NCI-H2227 treated with DMSO at 0.1 percent for 48 hours (cell line): ENCODE measurements around the gene NAT16.
A peak's percentile ranks its signal among the peaks of the same experiment; 100 is the strongest.
"Not testable (repeated sequence)": the region's sequence is repeated elsewhere in the genome, so short reads cannot be mapped to it uniquely, and the experiment has no call there.

ENCODE experiments used
- DNase-seq: peaks from one replicate; lab custom pipeline; 2025; lab: John Stamatoyannopoulos, UW

Gene NAT16

GRCh38 chr7:101156866-101157589, 23.1 kb downstream of the NAT16 start:
- no peak for DNase-seq

GRCh38 chr7:101156277-101156676, 23.8 kb downstream of the NAT16 start:
- DNase-seq, result no peak

GRCh38 chr7:101155303-101155702, 24.8 kb downstream of the NAT16 start:
- no peak for DNase-seq

GRCh38 chr7:101154693-101155102, 25.4 kb downstream of the NAT16 start:
- no peak for DNase-seq

GRCh38 chr7:101153969-101154692, 26.0 kb downstream of the NAT16 start, which contains the start of gene AP1S1:
Gene AP1S1, plus strand, starts transcription at chr7:101154476. Its CDS starts 39 bp downstream, at chr7:101154515.
- peak; percentile 99 for DNase-seq

GRCh38 chr7:101151908-101152651, 28.0 kb downstream of the NAT16 start:
- DNase-seq, result no peak

GRCh38 chr7:101140746-101141382, 39.2 kb downstream of the NAT16 start:
- DNase-seq, result no peak

GRCh38 chr7:101140339-101140699, 39.8 kb downstream of the NAT16 start:
- no peak for DNase-seq

GRCh38 chr7:101138213-101138870, 41.8 kb downstream of the NAT16 start:
- DNase-seq, result peak; percentile 81

GRCh38 chr7:101137651-101138212, 42.4 kb downstream of the NAT16 start:
- DNase-seq, result no peak

- DNase-seq, result peak; percentile 80
Measured at GRCh38 chr7:101134399-101134980, 45.6 kb downstream of the NAT16 start.

- DNase-seq, result peak; percentile 80
Measured at GRCh38 chr7:101133621-101134398, 46.3 kb downstream of the NAT16 start.

- DNase-seq, result not testable (repeated sequence)
Measured at GRCh38 chr7:101132626-101133600, 47.2 kb downstream of the NAT16 start.

- DNase-seq, result no peak
Measured at GRCh38 chr7:101129603-101130117, 50.4 kb downstream of the NAT16 start.

- no peak for DNase-seq
Measured at GRCh38 chr7:101128040-101128834, 51.9 kb downstream of the NAT16 start.

GRCh38 chr7:101127460-101128039, 52.5 kb downstream of the NAT16 start:
- no peak for DNase-seq

GRCh38 chr7:101126651-101127459, 53.2 kb downstream of the NAT16 start, which contains the start of gene SERPINE1:
Gene SERPINE1, plus strand, starts transcription at chr7:101127104. Its CDS starts 1,290 bp downstream, at chr7:101128394.
- DNase-seq, result peak; percentile 81
